HepG2 (cell line): ENCODE measurements around the gene ALDOA. TPM values are rescaled to one million over a fixed set of nuclear protein-coding genes. Genes with fewer than 3 reads are reported as not detected.

Experiments
- FOXK1 ChIP-seq: sonication (generic); formaldehyde crosslinking; IDR thresholded peaks from 2 replicates; pipeline ENCODE4 v1.4.0; 2020; ENCODE audit warnings: low read depth, missing genetic modification reagents, borderline replicate concordance
- IKZF1 ChIP-seq: fragments of 450-650 bp; IDR thresholded peaks from 2 replicates; pipeline ENCODE4 v1.7.1; 2016
- PITX1 ChIP-seq: sonication (generic); formaldehyde crosslinking; IDR thresholded peaks from 2 replicates; pipeline ENCODE4 v1.5.1; 2020; ENCODE audit warnings: mild to moderate bottlenecking, missing genetic modification reagents
- STAT6 ChIP-seq: sonication (generic); formaldehyde crosslinking; IDR thresholded peaks from 2 replicates; pipeline ENCODE4 v1.4.0; 2020; ENCODE audit warnings: missing genetic modification reagents, mild to moderate bottlenecking, borderline replicate concordance
- TBX2 ChIP-seq: sonication (generic); formaldehyde crosslinking; IDR thresholded peaks from 2 replicates; pipeline ENCODE4 v1.5.0; 2020; ENCODE audit warnings: missing genetic modification reagents, mild to moderate bottlenecking, borderline replicate concordance
- ZNF33A ChIP-seq: sonication (generic); formaldehyde crosslinking; IDR thresholded peaks from 2 replicates; pipeline ENCODE4 v1.5.1; 2020; ENCODE audit warnings: missing genetic modification reagents, mild to moderate bottlenecking, moderate library complexity, borderline replicate concordance
- ZNF512 ChIP-seq: sonication (generic); formaldehyde crosslinking; IDR thresholded peaks from 2 replicates; pipeline ENCODE4 v1.4.0; 2020; ENCODE audit warnings: mild to moderate bottlenecking, missing genetic modification reagents
- ZNF841 ChIP-seq: sonication (generic); formaldehyde crosslinking; IDR thresholded peaks from 2 replicates; pipeline ENCODE4 v1.8.1; 2023; ENCODE audit warnings: missing genetic modification reagents, borderline replicate concordance
- polyA plus RNA-seq, 8 experiments: library from polyadenylated mRNA; depleted of rRNA in 3 of 8; stranded (reverse) in 7 of 8; unstranded in 1 of 8; fragments of >200 nt; fragmentation: Illumina TruSeq in 4 of 8; extraction: Trizol in 4 of 8; gene quantifications; 2 replicates each; pipeline versions ENCODE4 v1.2.1 to v1.2.3, GENCODE V29; 2011 to 2016; ENCODE audit warnings: low read depth in 4 of 8, missing spikeins in 1 of 8, mixed read lengths in 1 of 8; ENCODE audit not compliant: insufficient read depth in 1 of 8
- total RNA-seq, 5 experiments: library from RNA; depleted of rRNA; stranded (reverse); fragments of >200 nt; fragmentation: Illumina TruSeq; extraction: Trizol; gene quantifications; 2 replicates each; pipeline ENCODE4 v1.2.3, GENCODE V29; 2016; ENCODE audit warnings: low read depth in 1 of 5
- TF ChIP-seq, protein P1 (sequence below): IDR thresholded peaks from 2 replicates; pipeline ENCODE4 v1.6.1; 2016; ENCODE audit warnings: missing compliant biosample characterization, missing genetic modification reagents, borderline replicate concordance
- TF ChIP-seq, protein P2 (sequence below): sonication (generic); formaldehyde crosslinking; IDR thresholded peaks from 2 replicates; pipeline ENCODE4 v1.4.0; 2020; ENCODE audit warnings: mild to moderate bottlenecking, missing genetic modification reagents
- TF ChIP-seq, protein P3 (sequence below): IDR thresholded peaks from 2 replicates; pipeline ENCODE4 v1.4.0; 2020; ENCODE audit warnings: mild to moderate bottlenecking, missing genetic modification reagents
- TF ChIP-seq, protein P4 (sequence below): sonication (generic); formaldehyde crosslinking; IDR thresholded peaks from 2 replicates; pipeline ENCODE4 v1.4.0; 2020; ENCODE audit warnings: low read depth, missing genetic modification reagents

Gene ALDOA
- total and polyA plus RNA-seq, 2 of the 13 experiments (the other 11 are each of a cell fraction or from before 2014, with no cell fraction given) = 925 to 1,884 TPM

DNA sequence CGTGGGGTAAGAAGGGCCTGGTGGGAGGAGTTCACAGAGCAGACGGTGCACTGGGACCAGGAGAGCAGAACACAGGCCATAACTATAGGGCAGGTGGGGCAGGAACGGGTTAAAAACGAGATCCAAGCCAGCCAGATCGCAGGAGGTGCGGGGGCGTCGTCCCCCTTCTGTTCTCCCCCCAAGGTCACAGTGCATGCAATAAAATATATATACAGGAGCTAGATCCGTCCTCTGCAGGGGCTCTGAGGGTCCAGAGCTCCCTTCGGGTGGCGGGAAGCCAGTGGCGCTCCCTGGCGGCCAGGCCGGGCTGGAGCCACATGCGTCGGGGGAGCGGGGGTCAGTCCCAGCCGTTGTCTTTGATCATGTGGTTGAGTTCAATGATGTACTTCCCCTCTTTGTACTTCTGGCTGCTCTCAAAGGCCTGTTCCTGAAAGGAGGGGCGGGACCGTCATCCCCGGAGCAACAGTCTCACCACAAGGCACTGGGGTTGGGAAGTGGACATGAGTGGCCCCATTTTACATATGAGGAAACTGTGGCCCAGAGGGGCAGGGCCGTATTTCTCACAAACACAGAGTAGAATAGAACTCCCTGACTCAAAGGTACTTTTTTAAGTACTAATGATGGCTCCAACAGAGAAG lies 26.9 kb downstream of the ALDOA start (continued):
- TF ChIP-seq ZNF512 (CRISPR knock-in tag) (no peak), ZNF33A (no peak), IKZF1 (no peak), ZNF841 (CRISPR knock-in tag) (no peak), STAT6 (CRISPR knock-in tag) (no peak), FOXK1 (CRISPR knock-in tag) (0 out of 2 replicates have a peak, but pooled peaks have one; percentile 49), PITX1 (CRISPR knock-in tag) (peak; percentile 5; the same call in 1 of the 2 replicates), TBX2 (CRISPR knock-in tag) (no peak)
- TF ChIP-seq, protein P1, sequence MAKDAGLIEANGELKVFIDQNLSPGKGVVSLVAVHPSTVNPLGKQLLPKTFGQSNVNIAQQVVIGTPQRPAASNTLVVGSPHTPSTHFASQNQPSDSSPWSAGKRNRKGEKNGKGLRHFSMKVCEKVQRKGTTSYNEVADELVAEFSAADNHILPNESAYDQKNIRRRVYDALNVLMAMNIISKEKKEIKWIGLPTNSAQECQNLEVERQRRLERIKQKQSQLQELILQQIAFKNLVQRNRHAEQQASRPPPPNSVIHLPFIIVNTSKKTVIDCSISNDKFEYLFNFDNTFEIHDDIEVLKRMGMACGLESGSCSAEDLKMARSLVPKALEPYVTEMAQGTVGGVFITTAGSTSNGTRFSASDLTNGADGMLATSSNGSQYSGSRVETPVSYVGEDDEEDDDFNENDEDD (CRISPR knock-in tag) = peak; percentile 96
- TF ChIP-seq, protein P2, sequence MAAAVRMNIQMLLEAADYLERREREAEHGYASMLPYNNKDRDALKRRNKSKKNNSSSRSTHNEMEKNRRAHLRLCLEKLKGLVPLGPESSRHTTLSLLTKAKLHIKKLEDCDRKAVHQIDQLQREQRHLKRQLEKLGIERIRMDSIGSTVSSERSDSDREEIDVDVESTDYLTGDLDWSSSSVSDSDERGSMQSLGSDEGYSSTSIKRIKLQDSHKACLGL (CRISPR knock-in tag) = 0 out of 2 replicates have a peak, but pooled peaks have one; percentile 19
- TF ChIP-seq, protein P3, sequence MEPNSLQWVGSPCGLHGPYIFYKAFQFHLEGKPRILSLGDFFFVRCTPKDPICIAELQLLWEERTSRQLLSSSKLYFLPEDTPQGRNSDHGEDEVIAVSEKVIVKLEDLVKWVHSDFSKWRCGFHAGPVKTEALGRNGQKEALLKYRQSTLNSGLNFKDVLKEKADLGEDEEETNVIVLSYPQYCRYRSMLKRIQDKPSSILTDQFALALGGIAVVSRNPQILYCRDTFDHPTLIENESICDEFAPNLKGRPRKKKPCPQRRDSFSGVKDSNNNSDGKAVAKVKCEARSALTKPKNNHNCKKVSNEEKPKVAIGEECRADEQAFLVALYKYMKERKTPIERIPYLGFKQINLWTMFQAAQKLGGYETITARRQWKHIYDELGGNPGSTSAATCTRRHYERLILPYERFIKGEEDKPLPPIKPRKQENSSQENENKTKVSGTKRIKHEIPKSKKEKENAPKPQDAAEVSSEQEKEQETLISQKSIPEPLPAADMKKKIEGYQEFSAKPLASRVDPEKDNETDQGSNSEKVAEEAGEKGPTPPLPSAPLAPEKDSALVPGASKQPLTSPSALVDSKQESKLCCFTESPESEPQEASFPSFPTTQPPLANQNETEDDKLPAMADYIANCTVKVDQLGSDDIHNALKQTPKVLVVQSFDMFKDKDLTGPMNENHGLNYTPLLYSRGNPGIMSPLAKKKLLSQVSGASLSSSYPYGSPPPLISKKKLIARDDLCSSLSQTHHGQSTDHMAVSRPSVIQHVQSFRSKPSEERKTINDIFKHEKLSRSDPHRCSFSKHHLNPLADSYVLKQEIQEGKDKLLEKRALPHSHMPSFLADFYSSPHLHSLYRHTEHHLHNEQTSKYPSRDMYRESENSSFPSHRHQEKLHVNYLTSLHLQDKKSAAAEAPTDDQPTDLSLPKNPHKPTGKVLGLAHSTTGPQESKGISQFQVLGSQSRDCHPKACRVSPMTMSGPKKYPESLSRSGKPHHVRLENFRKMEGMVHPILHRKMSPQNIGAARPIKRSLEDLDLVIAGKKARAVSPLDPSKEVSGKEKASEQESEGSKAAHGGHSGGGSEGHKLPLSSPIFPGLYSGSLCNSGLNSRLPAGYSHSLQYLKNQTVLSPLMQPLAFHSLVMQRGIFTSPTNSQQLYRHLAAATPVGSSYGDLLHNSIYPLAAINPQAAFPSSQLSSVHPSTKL = peak; percentile 69
- TF ChIP-seq, protein P4, sequence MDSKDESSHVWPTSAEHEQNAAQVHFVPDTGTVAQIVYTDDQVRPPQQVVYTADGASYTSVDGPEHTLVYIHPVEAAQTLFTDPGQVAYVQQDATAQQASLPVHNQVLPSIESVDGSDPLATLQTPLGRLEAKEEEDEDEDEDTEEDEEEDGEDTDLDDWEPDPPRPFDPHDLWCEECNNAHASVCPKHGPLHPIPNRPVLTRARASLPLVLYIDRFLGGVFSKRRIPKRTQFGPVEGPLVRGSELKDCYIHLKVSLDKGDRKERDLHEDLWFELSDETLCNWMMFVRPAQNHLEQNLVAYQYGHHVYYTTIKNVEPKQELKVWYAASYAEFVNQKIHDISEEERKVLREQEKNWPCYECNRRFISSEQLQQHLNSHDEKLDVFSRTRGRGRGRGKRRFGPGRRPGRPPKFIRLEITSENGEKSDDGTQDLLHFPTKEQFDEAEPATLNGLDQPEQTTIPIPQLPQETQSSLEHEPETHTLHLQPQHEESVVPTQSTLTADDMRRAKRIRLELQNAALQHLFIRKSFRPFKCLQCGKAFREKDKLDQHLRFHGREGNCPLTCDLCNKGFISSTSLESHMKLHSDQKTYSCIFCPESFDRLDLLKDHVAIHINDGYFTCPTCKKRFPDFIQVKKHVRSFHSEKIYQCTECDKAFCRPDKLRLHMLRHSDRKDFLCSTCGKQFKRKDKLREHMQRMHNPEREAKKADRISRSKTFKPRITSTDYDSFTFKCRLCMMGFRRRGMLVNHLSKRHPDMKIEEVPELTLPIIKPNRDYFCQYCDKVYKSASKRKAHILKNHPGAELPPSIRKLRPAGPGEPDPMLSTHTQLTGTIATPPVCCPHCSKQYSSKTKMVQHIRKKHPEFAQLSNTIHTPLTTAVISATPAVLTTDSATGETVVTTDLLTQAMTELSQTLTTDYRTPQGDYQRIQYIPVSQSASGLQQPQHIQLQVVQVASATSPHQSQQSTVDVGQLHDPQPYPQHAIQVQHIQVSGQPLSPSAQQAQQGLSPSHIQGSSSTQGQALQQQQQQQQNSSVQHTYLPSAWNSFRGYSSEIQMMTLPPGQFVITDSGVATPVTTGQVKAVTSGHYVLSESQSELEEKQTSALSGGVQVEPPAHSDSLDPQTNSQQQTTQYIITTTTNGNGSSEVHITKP (CRISPR knock-in tag) = peak; percentile 68; the same call in 1 of the 2 replicates
